GM21526 (cell line): ENCODE results near the gene USP4.

ENCODE experiments used
- ATAC-seq: cut with Tn5 transposase; IDR thresholded peaks from one replicate; pipeline ENCODE4 v1.9.1; 2021; ENCODE audit warnings: moderate library complexity; ENCODE audit not compliant: unreplicated experiment, low FRiP score

Gene USP4

GRCh38 chr3:49296781-49297411 is 43.0 kb downstream of the USP4 start:
- ATAC-seq, result no peak

GRCh38 chr3:49295489-49296058 is 44.3 kb downstream of the USP4 start:
- ATAC-seq, result no peak

GRCh38 chr3:49294343-49294742 is 45.5 kb downstream of the USP4 start:
- no peak for ATAC-seq

GRCh38 chr3:49283997-49284396 is 55.9 kb downstream of the USP4 start:
- ATAC-seq, result no peak

GRCh38 chr3:49279376-49279775 is 60.5 kb downstream of the USP4 start:
- ATAC-seq, result no peak

- ATAC-seq, result no peak
Observed at GRCh38 chr3:49278548-49278947, 61.3 kb downstream of the USP4 start.

GRCh38 chr3:49277383-49277775 is 62.5 kb downstream of the USP4 start:
- no peak for ATAC-seq

- peak; percentile 57 for ATAC-seq
Observed at GRCh38 chr3:49276475-49277382, 63.1 kb downstream of the USP4 start, which contains the start of gene C3orf62. TSS of gene C3orf62 (minus strand) at chr3:49277232. CDS start at chr3:49276872, 360 bp downstream.

- no peak for ATAC-seq
Observed at GRCh38 chr3:49273825-49274532, 65.9 kb downstream of the USP4 start.

GRCh38 chr3:49271047-49271446 is 68.8 kb downstream of the USP4 start:
- no peak for ATAC-seq

GRCh38 chr3:49270156-49270500 is 69.7 kb downstream of the USP4 start:
- ATAC-seq, result no peak

GRCh38 chr3:49269443-49270155 is 70.3 kb downstream of the USP4 start:
- ATAC-seq, result no peak

GRCh38 chr3:49266410-49267095 is 73.3 kb downstream of the USP4 start:
- ATAC-seq, result no peak

GRCh38 chr3:49265661-49266386 is 74.0 kb downstream of the USP4 start:
- ATAC-seq, result no peak

- no peak for ATAC-seq
Observed at GRCh38 chr3:49263159-49263889, 76.5 kb downstream of the USP4 start.

GRCh38 chr3:49260806-49261324 is 79.0 kb downstream of the USP4 start:
- ATAC-seq, result no peak

- no peak for ATAC-seq
Observed at GRCh38 chr3:49257187-49257586, 82.7 kb downstream of the USP4 start.
